ENCODE measurements around the gene EFHC1. TPM values are rescaled to one million over a fixed set of nuclear protein-coding genes. Genes with fewer than 3 reads are reported as not detected.

EFHC1 gene
- total RNA-seq, 1 experiment from 2014 or later = 29.1 TPM

DNA sequence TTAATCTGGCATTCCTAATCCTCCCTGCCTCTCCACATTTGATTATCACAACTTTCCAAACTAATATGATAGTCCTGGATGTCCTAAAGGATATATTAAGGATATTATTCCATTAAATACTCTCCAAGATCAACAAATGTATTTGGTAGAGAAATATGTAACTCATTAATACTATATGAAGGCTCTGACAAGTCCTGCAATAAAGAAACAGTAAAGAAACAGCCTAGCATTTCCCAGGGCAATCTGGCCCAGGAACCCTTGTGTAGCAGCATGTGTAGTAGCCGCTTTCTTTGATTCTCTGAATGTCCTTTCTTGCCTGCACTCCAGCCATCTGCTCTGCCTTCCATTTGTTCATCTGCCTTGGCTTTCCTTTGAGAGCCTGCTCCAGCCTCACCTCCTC, 133.0 kb downstream of the EFHC1 start:
- no peak for DNase-seq (ENCODE audit: low spot score)

DNA sequence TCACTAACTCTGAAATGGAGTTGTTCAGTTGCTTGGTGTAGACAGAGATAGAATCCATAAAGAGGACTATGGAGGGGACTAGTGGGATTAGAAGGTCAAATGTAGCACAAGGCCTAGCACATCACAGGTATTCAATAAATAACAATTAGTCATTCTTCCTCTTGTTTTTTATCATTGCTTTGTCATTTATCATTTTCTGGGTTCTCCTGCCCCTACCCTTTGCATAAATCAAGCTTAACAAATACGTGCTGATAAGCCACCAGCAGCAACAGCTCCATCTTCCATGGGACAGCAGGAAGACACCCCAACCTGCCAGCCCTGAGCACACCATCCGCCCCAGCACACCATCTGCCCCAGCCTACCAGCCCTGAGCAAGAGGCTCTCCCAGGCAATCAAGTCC, 133.6 kb downstream of the EFHC1 start:
- no peak for DNase-seq (ENCODE audit: low spot score)

DNA sequence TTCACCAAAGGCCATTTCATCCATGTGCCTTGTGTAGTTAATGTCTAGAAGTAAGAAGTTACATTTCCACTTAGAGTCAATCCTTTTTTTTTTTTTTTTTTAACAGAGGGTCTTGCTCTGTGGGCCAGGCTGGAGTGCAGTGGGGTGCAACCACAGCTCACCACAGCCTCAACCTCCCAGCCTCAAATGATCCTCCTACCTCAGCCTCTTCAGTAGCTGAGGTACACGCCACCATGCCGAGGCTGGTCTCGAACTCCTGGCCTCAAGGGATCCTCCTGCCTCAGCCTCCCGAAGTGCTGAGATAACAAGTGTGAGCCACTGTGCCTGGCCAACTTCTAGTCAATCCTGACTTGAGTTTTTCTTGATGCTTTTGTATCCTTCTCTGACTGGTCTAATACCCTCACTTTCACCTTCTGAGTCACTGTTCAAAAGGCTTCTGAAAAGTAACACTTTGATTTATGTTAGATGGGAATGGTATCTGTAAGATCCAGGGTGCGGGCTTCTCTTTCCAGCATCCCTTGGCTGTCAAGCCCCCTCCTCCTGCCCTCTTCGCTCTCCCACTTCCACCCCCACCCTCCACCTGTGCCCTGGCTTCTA, 134.6 kb downstream of the EFHC1 start:
- no peak for DNase-seq (ENCODE audit: low spot score)

GRCh38 chr6:52555518-52556233, 135.5 kb downstream of the EFHC1 start:
- no peak for DNase-seq (ENCODE audit: low spot score)

- no peak for DNase-seq (ENCODE audit: low spot score)
These were observed 137.5 kb downstream of the EFHC1 start for GRCh38 chr6:52557389-52558265.

DNA sequence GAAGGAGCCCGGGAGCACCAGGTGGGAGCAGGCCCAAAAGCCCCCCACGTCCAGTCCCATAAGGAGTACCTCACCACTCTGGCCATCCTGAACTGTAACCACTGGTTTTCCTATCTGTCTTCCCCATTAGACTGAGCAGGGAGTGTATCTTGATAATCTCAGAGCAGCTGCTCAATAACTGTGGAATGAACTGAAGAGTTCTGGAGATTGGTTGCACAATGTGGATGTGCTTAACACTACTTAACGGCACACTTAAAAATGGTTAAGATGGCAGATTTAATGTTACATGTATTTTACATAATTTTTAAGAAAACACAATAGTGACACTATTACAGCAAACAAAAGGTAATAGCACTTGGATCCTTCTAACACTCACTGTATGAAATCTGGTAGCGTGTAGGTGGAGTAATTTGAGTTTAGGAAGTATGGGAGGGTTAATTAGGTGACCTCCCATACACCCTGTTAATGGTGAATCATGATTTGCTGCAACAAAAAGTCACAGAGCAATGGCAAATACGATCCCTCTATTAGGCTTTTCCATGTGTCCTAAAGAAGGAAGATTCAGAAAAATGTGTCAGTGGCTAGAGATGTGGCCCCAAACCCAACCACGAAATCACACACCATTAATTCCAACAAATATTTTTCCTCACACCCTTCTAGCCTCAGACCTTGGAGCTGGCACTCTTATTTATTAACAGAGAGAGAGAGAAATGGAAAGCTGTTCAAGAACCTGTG, 138.3 kb downstream of the EFHC1 start:
- no peak for DNase-seq (ENCODE audit: low spot score)

DNA sequence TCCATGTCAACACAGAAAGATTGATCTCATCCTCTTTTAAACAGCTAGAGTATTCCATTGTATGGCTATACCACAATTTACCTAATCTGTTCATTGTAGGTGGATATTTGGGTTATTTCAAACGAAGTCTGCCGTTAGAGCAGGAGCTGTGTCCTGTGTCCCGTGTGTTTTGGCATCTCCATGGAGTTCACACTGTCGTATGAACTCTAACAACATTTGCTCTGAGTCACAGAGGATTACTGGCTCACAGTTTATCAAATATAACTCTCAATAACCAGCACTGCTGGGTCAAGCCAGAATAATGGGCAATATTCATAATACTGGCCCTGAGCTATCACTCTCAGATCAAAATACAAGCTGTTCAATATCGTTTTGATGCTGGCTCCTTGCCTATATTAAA, 140.3 kb downstream of the EFHC1 start:
- no peak for DNase-seq (ENCODE audit: low spot score)

DNA sequence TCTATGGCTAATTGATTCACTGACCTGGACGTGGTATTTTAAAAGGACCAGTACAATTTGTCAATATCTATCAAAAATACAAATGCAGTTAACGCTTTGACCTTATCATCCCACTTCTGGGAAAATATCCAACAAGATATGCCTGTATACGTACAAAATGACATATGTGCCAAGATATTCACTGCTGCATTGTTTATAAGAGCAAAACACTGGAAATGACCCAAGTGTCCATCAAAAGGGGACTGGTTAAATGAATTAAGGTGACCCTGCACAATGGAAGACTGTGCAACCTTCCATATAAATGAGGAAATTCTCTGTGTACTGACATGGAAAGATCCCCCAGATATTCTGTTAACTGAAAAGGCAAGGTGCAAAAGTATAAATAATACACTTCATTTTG, 142.8 kb downstream of the EFHC1 start:
- no peak for DNase-seq (ENCODE audit: low spot score)

- DNase-seq (ENCODE audit: low spot score) = no peak
These were observed 144.7 kb downstream of the EFHC1 start for GRCh38 chr6:52564856-52565255.

- no peak for DNase-seq (ENCODE audit: low spot score)
These were observed 146.1 kb downstream of the EFHC1 start for GRCh38 chr6:52566201-52566600.

- peak; percentile 58 for DNase-seq (ENCODE audit: low spot score)
These were observed 146.7 kb downstream of the EFHC1 start for GRCh38 chr6:52566853-52567279.

DNA sequence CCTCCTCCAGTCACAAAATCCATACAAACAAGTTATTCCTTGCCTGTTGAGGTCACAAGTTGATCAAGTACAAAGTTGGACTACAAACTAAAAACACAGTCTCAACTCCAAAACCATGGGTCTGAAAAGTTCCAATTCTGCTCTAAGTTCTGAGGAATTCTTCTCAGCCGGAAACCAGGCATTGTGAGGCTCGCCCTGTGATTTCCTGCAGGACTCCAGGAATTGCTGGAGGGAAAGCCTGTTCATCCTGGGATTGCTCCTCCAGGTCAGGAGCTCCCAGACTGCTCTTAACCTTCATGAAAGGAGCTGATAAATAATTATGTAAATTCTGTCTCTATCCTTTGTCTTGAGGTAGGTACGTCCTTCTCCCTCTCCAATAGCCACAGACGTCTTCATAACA, 148.2 kb downstream of the EFHC1 start:
- no peak for DNase-seq (ENCODE audit: low spot score)

DNA sequence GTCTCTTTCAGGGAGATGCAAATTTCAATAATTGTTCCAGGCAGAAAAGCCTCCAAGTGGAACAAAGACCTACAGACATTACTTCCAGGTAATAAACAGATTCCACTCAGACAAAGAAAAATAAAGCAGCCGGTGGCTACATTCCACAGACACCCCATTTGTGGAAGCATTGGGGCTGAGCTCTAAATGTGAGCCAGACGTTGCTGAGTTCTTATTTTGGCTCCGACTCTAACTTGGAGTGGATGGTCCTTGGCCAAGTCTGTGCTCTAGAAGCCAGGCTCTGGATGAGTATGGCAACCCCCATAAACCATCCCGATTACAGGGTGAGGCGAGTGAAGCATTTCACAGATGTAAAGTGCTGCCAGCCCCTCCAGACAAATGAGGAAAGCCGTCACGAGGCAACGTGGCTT, 150.2 kb downstream of the EFHC1 start:
- DNase-seq (ENCODE audit: low spot score) = no peak

DNA sequence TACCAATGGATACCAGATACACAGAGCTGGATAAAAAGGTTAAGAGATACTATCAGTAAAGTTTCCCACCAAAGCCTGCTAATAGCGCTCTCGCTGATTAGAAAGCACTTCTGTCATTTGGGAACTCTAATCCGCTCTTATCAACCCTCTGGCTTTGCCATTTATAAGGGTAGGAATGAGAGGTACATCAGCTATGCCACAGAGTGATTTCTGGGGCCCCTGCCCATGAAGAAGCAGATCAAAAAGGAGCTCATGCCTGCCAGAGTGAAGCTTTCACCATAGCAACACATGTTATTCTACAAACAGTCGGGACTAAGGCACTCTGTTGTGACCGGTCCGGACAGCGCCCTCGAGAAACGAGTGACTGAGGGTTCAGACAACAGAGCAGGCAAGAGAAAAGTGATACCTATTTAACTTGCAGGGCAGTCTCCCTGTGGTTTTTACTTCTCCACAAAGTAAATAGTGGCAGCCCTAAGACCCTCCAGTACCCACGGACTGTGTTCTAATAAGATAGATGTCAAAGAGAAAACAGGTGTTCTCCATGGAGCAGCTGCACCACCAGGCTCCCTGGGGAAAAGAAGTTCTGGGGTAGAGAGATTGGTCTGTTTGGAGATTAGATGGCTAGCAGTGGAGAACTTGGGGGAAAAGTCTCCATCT, 151.1 kb downstream of the EFHC1 start:
- no peak for DNase-seq (ENCODE audit: low spot score)

DNA sequence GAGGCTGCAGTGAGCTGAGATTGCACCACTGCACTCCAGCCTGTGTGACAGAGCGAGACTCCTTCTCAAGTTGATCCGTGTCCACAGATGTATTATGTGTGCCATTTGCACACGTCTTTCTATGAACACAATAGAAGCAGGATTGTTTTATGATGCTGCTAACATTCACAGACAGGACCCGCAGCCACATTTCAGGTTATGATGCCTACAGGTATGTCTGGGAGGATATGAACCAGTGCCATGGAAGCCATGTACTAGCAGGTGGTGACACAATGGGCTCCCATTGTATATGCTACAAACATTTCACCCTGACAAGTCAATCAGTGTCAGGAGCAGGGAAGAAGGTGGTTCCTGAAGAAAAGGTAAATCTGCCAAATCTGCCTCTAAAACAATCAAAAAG, 152.4 kb downstream of the EFHC1 start:
- no peak for DNase-seq (ENCODE audit: low spot score)

GRCh38 chr6:52573295-52573694, 153.2 kb downstream of the EFHC1 start:
- peak; percentile 55 for DNase-seq (ENCODE audit: low spot score)

Other genes starting within 250 kb of the EFHC1 start
- gene IL17A, start 234.0 kb upstream of the EFHC1 start, total RNA-seq (2014; rRNA removed; shearing (Covaris generic)) = not detected in 2 replicates
- gene IL17F, start 175.8 kb upstream of the EFHC1 start, total RNA-seq (2014; rRNA removed; shearing (Covaris generic)) = not detected in 2 replicates
- 163 and 198 TPM in 2 replicates for gene MCM3, start 135.6 kb upstream of the EFHC1 start, total RNA-seq (2014; rRNA removed; shearing (Covaris generic))
- 2.7 and 3.6 TPM in 2 replicates for gene PAQR8, start 58.2 kb upstream of the EFHC1 start, total RNA-seq (2014; rRNA removed; shearing (Covaris generic))
- 91.1 and 104 TPM in 2 replicates for gene TRAM2, start 156.7 kb downstream of the EFHC1 start, total RNA-seq (2014; rRNA removed; shearing (Covaris generic))

Measured in A172 (cell line).